Left lung (tissue), 14 donors: ENCODE measurements around the gene TPM3. TPM values are rescaled to one million over a fixed set of nuclear protein-coding genes. Genes with fewer than 3 reads are reported as not detected.

Experiments used
- ATAC-seq: fragments of 200-7000 bp; cut with Tn5 transposase; one replicate; pipeline ENCODE4 v1.9.1; 2020; ENCODE audit warnings: moderate library complexity
- DNase-seq, 4 donors: peaks; one replicate each; pipeline ENCODE4 v3.0.0-alpha.2; 2013 to 2020
- H3K27ac ChIP-seq, 2 donors: fragments of 200-600 bp; sonication (generic) in 1 of 2; one replicate each; pipeline versions ENCODE4 v1.5.0 to v1.8.0; 2020 to 2021
- H3K27me3 ChIP-seq, 2 donors: fragments of 200-600 bp; sonication (generic) in 1 of 2; one replicate each; pipeline versions ENCODE4 v1.5.0 to v1.8.0; 2020 to 2021
- H3K36me3 ChIP-seq, 2 donors: fragments of 200-600 bp; sonication (generic) in 1 of 2; one replicate each; pipeline versions ENCODE4 v1.5.0 to v1.8.0; 2020 to 2021
- H3K4me1 ChIP-seq, 2 donors: fragments of 200-600 bp; one replicate each; pipeline ENCODE4 v1.8.0; 2021
- H3K4me3 ChIP-seq, 2 donors: fragments of 200-600 bp; sonication (generic) in 1 of 2; one replicate each; pipeline versions ENCODE4 v1.5.0 to v1.8.0; 2020 to 2021; ENCODE audit warnings: mild to moderate bottlenecking in 1 of 2
- H3K9me3 ChIP-seq, 2 donors: fragments of 200-600 bp; sonication (generic) in 1 of 2; one replicate each; pipeline versions ENCODE4 v1.5.0 to v1.8.0; 2020 to 2021
- intact Hi-C, 2 donors: fragments of 100-400 bp; cut with DNase I; formaldehyde crosslinking; loops; one replicate each; pipeline versions ENCODE4 v1.11.2 to v1.14.2; 2022
- long read RNA-seq, 12 donors: library from polyadenylated mRNA in 2 of 12; unstranded in 2 of 12; transcript quantifications; one replicate each; pipeline ENCODE4 v2.0.0 and lab custom pipeline, GENCODE V29; 2019 to 2026
- polyA plus RNA-seq, 6 donors: library from polyadenylated mRNA; unstranded; fragments of 120-200 nt; gene quantifications; one replicate each; pipeline ENCODE4 v1.2.1, GENCODE V29; 2013; ENCODE audit not compliant: insufficient read length in 6 of 6
- total RNA-seq, 2 donors: library from RNA; stranded (reverse); fragmentation: NEBNext Ultra II Directional; extraction: Animal tissue kit (Norgen Biotek cat#: 25700); gene quantifications; one replicate each; pipeline ENCODE4 v1.2.1, GENCODE V29; 2021
- TF ChIP-seq, protein P1 (sequence below), 2 donors: fragments of 200-600 bp; sonication (generic) in 1 of 2; IDR thresholded peaks; one replicate each; pipeline versions ENCODE4 v1.5.0 to v1.8.0; 2021; ENCODE audit warnings: antibody characterized with exemption in 2 of 2
- donor health status: DM: no; HTN: yes; CAD: no.
- donor health status: DM: no; HTN: no; CAD: no.

The TPM3 gene
- total RNA-seq (100 to 1,000 TPM; 318 to 406 TPM), polyA plus RNA-seq (100 to 1,000 TPM; 220 to 283 (median 238) TPM)
- long read RNA-seq, donor 1, transcript TPM3-216 (4 exons, 746 nt) = minor isoform, 5 of 318 reads
- long read RNA-seq, donor 1, transcript TPM3-212 (8 exons, 3,131 nt) = major isoform, 107 of 318 reads
- long read RNA-seq, donor 1, partial matches to known transcripts = 194 of 318 reads
- long read RNA-seq, donor 1, other reads (novel, unspliced or antisense) = 6 of 318 reads
- long read RNA-seq, donor 2, transcript TPM3-216 (4 exons, 746 nt) = minor isoform, 7 of 239 reads
- long read RNA-seq, donor 2, transcript TPM3-212 (8 exons, 3,131 nt) = major isoform, 78 of 239 reads
- long read RNA-seq, donor 2, partial matches to known transcripts = 136 of 239 reads
- long read RNA-seq, donor 2, other reads (novel, unspliced or antisense) = 11 of 239 reads
- long read RNA-seq, donor 3, transcript TPM3-212 (8 exons, 3,131 nt) = major isoform, 77 of 177 reads
- long read RNA-seq, donor 3, partial matches to known transcripts = 80 of 177 reads
- long read RNA-seq, donor 3, other reads (novel, unspliced or antisense) = 17 of 177 reads
- long read RNA-seq, donor 4, transcript TPM3-212 (8 exons, 3,131 nt) = major isoform, 70 of 170 reads
- long read RNA-seq, donor 4, transcript TPM3-206 (8 exons, 2,108 nt) = minor isoform, 5 of 170 reads
- long read RNA-seq, donor 4, partial matches to known transcripts = 62 of 170 reads
- long read RNA-seq, donor 4, other reads (novel, unspliced or antisense) = 29 of 170 reads
- long read RNA-seq, donor 5, transcript TPM3-212 (8 exons, 3,131 nt) = major isoform, 85 of 205 reads
- long read RNA-seq, donor 5, partial matches to known transcripts = 98 of 205 reads
- long read RNA-seq, donor 5, other reads (novel, unspliced or antisense) = 16 of 205 reads
- long read RNA-seq, donor 6, transcript TPM3-216 (4 exons, 746 nt) = minor isoform, 5 of 249 reads
- long read RNA-seq, donor 6, transcript TPM3-212 (8 exons, 3,131 nt) = major isoform, 89 of 249 reads
- long read RNA-seq, donor 6, partial matches to known transcripts = 125 of 249 reads
- long read RNA-seq, donor 6, other reads (novel, unspliced or antisense) = 21 of 249 reads
- long read RNA-seq, donor 7, transcript TPM3-212 (8 exons, 3,131 nt) = major isoform, 36 of 137 reads
- long read RNA-seq, donor 7, partial matches to known transcripts = 90 of 137 reads
- long read RNA-seq, donor 7, other reads (novel, unspliced or antisense) = 5 of 137 reads
- long read RNA-seq, donor 8, transcript TPM3-212 (8 exons, 3,131 nt) = major isoform, 77 of 228 reads
- long read RNA-seq, donor 8, partial matches to known transcripts = 113 of 228 reads
- long read RNA-seq, donor 8, other reads (novel, unspliced or antisense) = 28 of 228 reads
- long read RNA-seq, donor 9, partial matches to known transcripts = 0 of 1 reads
- long read RNA-seq, donor 9, other reads (novel, unspliced or antisense) = 0 of 1 reads
- long read RNA-seq, donor 10, transcript TPM3-212 (8 exons, 3,131 nt) = major isoform, 134 of 176 reads
- long read RNA-seq, donor 10, partial matches to known transcripts = 25 of 176 reads
- long read RNA-seq, donor 10, other reads (novel, unspliced or antisense) = 10 of 176 reads
- long read RNA-seq, donor 11, transcript TPM3-212 (8 exons, 3,131 nt) = major isoform, 39 of 403 reads
- long read RNA-seq, donor 11, transcript TPM3-206 (8 exons, 2,108 nt) = minor isoform, 24 of 403 reads
- long read RNA-seq, donor 11, transcript TPM3-216 (4 exons, 746 nt) = minor isoform, 5 of 403 reads
- long read RNA-seq, donor 11, transcript TPM3-204 (8 exons, 1,088 nt) = minor isoform, 14 of 403 reads
- long read RNA-seq, donor 11, partial matches to known transcripts = 238 of 403 reads
- long read RNA-seq, donor 11, other reads (novel, unspliced or antisense) = 79 of 403 reads
- long read RNA-seq, donor 12, transcript TPM3-212 (8 exons, 3,131 nt) = major isoform, 73 of 175 reads
- long read RNA-seq, donor 12, partial matches to known transcripts = 93 of 175 reads
- long read RNA-seq, donor 12, other reads (novel, unspliced or antisense) = 0 of 175 reads

DNA sequence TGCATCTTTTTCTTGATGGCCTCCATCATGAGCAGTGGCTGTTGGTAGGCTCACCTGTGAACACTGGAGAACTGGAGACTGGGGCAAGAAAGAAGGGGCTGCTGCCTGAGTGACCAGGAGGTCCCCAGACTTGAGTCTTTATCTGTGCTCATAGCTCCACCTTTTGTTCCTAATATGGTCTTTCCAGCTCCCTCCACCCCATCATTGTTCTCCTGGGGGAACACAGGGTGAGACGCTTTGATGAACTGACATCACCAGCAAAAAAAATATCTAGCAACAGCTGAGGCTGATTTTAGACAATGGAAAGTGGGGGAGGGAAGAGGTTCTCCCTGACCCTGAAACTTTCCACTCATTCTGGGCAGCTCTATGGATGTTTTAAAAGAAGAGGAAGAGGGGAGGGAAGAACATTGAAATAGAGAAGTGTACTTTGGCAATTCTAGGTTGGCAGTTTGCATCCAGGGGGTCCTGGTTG lies at the start of gene TPM3:
Gene TPM3, minus strand, starts transcription at position 111 of the 472 bp plus-strand sequence. Its CDS starts 82 bp downstream, at position 29.
- Histone ChIP-seq H3K4me3 (no peak within 1 kb of the TSS), H3K9me3 (no peaks in the 10 kb centered on the region), H3K27ac (no peak within 1 kb of the TSS), H3K4me1 (no peaks in the 10 kb centered on the region), H3K27me3 (no peaks in the 10 kb centered on the region), H3K36me3 (no peaks in the 10 kb centered on the region)
- intact Hi-C loops = no loop called here
- no peak for ATAC-seq
- peak in 1 of 4 donors; percentile 6 for DNase-seq
- TF ChIP-seq, protein P1, sequence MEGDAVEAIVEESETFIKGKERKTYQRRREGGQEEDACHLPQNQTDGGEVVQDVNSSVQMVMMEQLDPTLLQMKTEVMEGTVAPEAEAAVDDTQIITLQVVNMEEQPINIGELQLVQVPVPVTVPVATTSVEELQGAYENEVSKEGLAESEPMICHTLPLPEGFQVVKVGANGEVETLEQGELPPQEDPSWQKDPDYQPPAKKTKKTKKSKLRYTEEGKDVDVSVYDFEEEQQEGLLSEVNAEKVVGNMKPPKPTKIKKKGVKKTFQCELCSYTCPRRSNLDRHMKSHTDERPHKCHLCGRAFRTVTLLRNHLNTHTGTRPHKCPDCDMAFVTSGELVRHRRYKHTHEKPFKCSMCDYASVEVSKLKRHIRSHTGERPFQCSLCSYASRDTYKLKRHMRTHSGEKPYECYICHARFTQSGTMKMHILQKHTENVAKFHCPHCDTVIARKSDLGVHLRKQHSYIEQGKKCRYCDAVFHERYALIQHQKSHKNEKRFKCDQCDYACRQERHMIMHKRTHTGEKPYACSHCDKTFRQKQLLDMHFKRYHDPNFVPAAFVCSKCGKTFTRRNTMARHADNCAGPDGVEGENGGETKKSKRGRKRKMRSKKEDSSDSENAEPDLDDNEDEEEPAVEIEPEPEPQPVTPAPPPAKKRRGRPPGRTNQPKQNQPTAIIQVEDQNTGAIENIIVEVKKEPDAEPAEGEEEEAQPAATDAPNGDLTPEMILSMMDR (IDR thresholded peaks at IDR 0.05) = no peak

DNA sequence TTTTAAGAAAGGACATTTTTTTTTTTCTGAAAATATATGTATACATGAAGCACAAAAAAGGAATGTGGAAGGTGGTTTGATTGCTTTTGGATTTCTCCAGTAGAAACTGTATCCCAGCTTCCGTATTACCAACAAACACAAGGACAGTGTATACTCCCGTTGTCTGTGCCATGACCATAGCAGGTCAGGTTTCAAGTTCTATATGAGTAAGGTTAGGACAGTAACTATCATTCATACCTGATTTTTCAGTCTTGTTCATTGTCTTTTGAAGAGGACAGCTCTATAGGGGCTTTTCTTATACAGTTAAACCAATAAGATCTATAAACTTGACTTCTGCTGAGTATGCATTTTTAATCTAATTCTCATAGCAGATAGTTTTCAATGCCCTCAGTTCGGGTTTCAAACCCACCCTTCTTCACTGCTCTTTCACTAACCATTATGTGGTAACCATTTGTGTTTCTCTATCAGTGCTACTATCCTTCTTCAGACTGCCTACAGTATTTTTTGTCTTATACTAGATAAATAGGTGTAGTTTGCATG lies 48.5 kb upstream of the TPM3 start:
- Histone ChIP-seq H3K36me3 (peaks cover 9 to 100% of the 10 kb centered on the region in 2 donors), H3K9me3 (no peaks in the 10 kb centered on the region), H3K27ac (no peak overlapping the region)

DNA sequence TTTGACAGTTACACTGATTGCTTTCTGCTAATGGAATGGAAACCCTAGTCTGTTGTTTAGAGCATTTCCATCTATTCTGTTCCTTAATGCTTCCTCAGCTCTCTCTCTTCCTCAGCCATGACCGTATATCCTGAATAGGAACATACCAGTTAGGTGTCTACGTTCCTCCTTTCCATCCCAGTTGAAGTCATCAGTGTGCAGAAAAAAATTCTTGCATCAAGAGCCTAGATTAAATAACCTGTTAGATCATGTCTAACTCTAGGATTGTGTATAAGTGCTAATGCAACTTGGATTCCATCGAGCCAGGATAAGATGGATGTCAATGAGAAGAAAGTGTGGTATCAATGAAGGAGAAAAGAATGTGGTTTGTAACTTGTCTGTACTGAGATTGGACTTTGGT lies 47.6 kb upstream of the TPM3 start:
- ATAC-seq = no peak
- Histone ChIP-seq H3K9me3 (no peaks in the 10 kb centered on the region), H3K36me3 (peaks cover 11 to 100% of the 10 kb centered on the region in 2 donors), H3K4me1 (no peaks in the 10 kb centered on the region), H3K4me3 (no peak overlapping the region), H3K27ac (no peak overlapping the region), H3K27me3 (no peaks in the 10 kb centered on the region)
- no peak for DNase-seq
- TF ChIP-seq, protein P1 (IDR thresholded peaks at IDR 0.05) = no peak
- intact Hi-C loops = no loop called here

More for the DNA sequence above, 48.5 kb upstream of the TPM3 start:
- intact Hi-C loops = no loop called here
- ATAC-seq (no peak), DNase-seq (no peak)
- Histone ChIP-seq H3K27me3 (no peaks in the 10 kb centered on the region), H3K4me1 (no peaks in the 10 kb centered on the region), H3K4me3 (no peak overlapping the region)
- TF ChIP-seq, protein P1 (IDR thresholded peaks at IDR 0.05) = no peak
